Measurements from ENCODE around the gene MKNK2.

Gene MKNK2

GRCh38 chr19:2057484-2058469 is 6.7 kb upstream of the MKNK2 start:
- DNase-seq: no peak

GRCh38 chr19:2056837-2057192 is 5.8 kb upstream of the MKNK2 start:
- no peak for DNase-seq

- DNase-seq: peak; percentile 35
Measured at GRCh38 chr19:2055931-2056836, 5.1 kb upstream of the MKNK2 start.

GRCh38 chr19:2054763-2055162 is 3.7 kb upstream of the MKNK2 start:
- DNase-seq: no peak

GRCh38 chr19:2053601-2054389 is 2.8 kb upstream of the MKNK2 start:
- no peak for DNase-seq

- DNase-seq: peak; percentile 46
Measured at GRCh38 chr19:2051773-2052704, 995 bp upstream of the MKNK2 start.

GRCh38 chr19:2050349-2050990 is 574 bp downstream of the MKNK2 start:
- no peak for DNase-seq

GRCh38 chr19:2049741-2050348 is 1.2 kb downstream of the MKNK2 start:
- DNase-seq: no peak

GRCh38 chr19:2048959-2049740 is 1.9 kb downstream of the MKNK2 start:
- no peak for DNase-seq

- no peak for DNase-seq
Measured at GRCh38 chr19:2048104-2048958, 2.7 kb downstream of the MKNK2 start.

GRCh38 chr19:2047449-2048103 is 3.5 kb downstream of the MKNK2 start:
- no peak for DNase-seq

GRCh38 chr19:2047076-2047448 is 4.0 kb downstream of the MKNK2 start:
- DNase-seq: no peak

GRCh38 chr19:2046046-2046907 is 4.8 kb downstream of the MKNK2 start:
- DNase-seq: no peak

GRCh38 chr19:2045501-2046045 is 5.5 kb downstream of the MKNK2 start:
- DNase-seq: no peak

- DNase-seq: no peak
Measured at GRCh38 chr19:2044709-2045500, 6.1 kb downstream of the MKNK2 start.

All from DMS153 (cell line).